C4-2B (cell line): ENCODE data around the gene FRMD4B.

ENCODE experiments used
- ZFX ChIP-seq: fragments of 450-650 bp; IDR thresholded peaks from 2 replicates; pipeline ENCODE4 v1.6.1; 2017
- TF ChIP-seq, protein P1 (sequence below): fragments of 450-650 bp; conservative IDR thresholded peaks from 2 replicates; pipeline ENCODE4 v1.5.1; 2017; ENCODE audit warnings: mild to moderate bottlenecking

DNA sequence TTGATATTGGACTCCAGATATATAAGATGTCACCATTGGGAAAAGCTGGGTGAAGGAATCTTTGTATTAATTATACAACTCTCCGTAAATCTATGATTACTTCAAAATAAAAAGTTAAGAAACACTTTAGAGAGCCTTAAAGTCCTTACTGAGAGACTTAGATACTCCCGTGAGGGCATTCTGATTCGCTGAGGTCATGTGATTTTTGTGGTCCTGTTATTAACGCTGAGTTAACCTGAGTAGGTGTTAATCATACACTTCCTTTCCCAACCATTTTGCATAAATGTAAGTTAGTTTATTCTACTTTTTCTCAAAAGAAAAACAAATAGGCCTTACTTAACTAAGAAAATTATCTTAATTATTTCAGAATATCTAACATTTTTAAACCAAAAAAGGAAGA is 196.4 kb downstream of the FRMD4B start:
- TF ChIP-seq, protein P1, sequence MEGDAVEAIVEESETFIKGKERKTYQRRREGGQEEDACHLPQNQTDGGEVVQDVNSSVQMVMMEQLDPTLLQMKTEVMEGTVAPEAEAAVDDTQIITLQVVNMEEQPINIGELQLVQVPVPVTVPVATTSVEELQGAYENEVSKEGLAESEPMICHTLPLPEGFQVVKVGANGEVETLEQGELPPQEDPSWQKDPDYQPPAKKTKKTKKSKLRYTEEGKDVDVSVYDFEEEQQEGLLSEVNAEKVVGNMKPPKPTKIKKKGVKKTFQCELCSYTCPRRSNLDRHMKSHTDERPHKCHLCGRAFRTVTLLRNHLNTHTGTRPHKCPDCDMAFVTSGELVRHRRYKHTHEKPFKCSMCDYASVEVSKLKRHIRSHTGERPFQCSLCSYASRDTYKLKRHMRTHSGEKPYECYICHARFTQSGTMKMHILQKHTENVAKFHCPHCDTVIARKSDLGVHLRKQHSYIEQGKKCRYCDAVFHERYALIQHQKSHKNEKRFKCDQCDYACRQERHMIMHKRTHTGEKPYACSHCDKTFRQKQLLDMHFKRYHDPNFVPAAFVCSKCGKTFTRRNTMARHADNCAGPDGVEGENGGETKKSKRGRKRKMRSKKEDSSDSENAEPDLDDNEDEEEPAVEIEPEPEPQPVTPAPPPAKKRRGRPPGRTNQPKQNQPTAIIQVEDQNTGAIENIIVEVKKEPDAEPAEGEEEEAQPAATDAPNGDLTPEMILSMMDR, result no peak
- TF ChIP-seq ZFX, result no peak
